IMR-90 (cell line): ENCODE data around the gene LGALS1. TPM values are rescaled to one million over a fixed set of nuclear protein-coding genes. Genes with fewer than 3 reads are reported as not detected.

ENCODE experiments used
- ATAC-seq: fragments of 200-7000 bp; cut with Tn5 transposase; 2 replicates; pipeline ENCODE4 v1.9.1; 2020; ENCODE audit warnings: low read depth, mild to moderate bottlenecking, moderate library complexity
- BruUV-seq: library from RNA; stranded (reverse); fragments of 400-500 nt; replicated peaks from 2 replicates; lab custom pipeline; 2021; lab: Mats Ljungman, UMichigan
- CTCF ChIA-PET: fragments of 300-600 bp; formaldehyde crosslinking; extraction: SDS; loops from one replicate; lab custom pipeline; 2021; ENCODE audit warnings: antibody characterized with exemption; lab: Yijun Ruan, JAX
- POLR2A ChIA-PET: fragments of 300-600 bp; sonication (Branson Sonifier 250); formaldehyde crosslinking; loops from one replicate; lab custom pipeline; 2022; ENCODE audit warnings: antibody characterized with exemption; ENCODE audit not compliant: unreplicated experiment; lab: Charles Lee
- DNase-seq: peaks from one replicate; pipeline ENCODE4 v3.0.0; 2013
- H2AFZ ChIP-seq: replicated peaks from 2 replicates; pipeline ENCODE3; 2013; ENCODE audit warnings: low read length, mild to moderate bottlenecking; ENCODE audit not compliant: poor library complexity
- H2AK5ac ChIP-seq: 2 replicates; pipeline ENCODE4 v1.6.1; 2013; ENCODE audit warnings: low read depth, low read length, inconsistent platforms
- H2AK9ac ChIP-seq: replicated peaks from 2 replicates; pipeline ENCODE3; 2013; ENCODE audit warnings: mild to moderate bottlenecking, low read depth, low read length, moderate library complexity; ENCODE audit not compliant: poor library complexity
- H2BK120ac ChIP-seq: 2 replicates; pipeline ENCODE4 v1.6.1; 2013; ENCODE audit warnings: low read depth, low read length, inconsistent platforms
- H2BK15ac ChIP-seq: 3 replicates; pipeline ENCODE4 v1.6.1; 2013; ENCODE audit warnings: low read depth, low read length, inconsistent platforms
- H2BK20ac ChIP-seq: 2 replicates; pipeline ENCODE4 v1.6.1; 2013; ENCODE audit warnings: low read depth, mild to moderate bottlenecking, inconsistent platforms, low read length, moderate library complexity
- H2BK5ac ChIP-seq: 2 replicates; pipeline ENCODE4 v1.6.1; 2013; ENCODE audit warnings: mild to moderate bottlenecking, low read depth, low read length, inconsistent platforms; ENCODE audit not compliant: poor library complexity, severe bottlenecking
- H3K14ac ChIP-seq: replicated peaks from 2 replicates; pipeline ENCODE4 v1.6.1; 2013; ENCODE audit warnings: low read depth, low read length, inconsistent platforms
- H3K18ac ChIP-seq: 2 replicates; pipeline ENCODE4 v1.6.1; 2013; ENCODE audit warnings: low read depth, low read length, control low read depth
- H3K23ac ChIP-seq: 2 replicates; pipeline ENCODE4 v1.6.1; 2013; ENCODE audit warnings: low read depth, low read length, inconsistent platforms
- H3K27ac ChIP-seq: 2 replicates; pipeline ENCODE4 v1.5.1; 2013; ENCODE audit warnings: mild to moderate bottlenecking, control low read depth, low read length; ENCODE audit not compliant: insufficient read depth
- H3K27me3 ChIP-seq: 2 replicates; pipeline ENCODE4 v1.6.1; 2013; ENCODE audit warnings: low read length; ENCODE audit not compliant: control insufficient read depth, insufficient read depth
- H3K36me3 ChIP-seq: 2 replicates; pipeline ENCODE4 v1.6.1; 2013; ENCODE audit warnings: low read length, mixed read lengths; ENCODE audit not compliant: control insufficient read depth, insufficient read depth
- H3K4ac ChIP-seq: 2 replicates; pipeline ENCODE4 v1.6.1; 2013; ENCODE audit warnings: low read depth, low read length, inconsistent platforms
- H3K4me1 ChIP-seq: 2 replicates; pipeline ENCODE4 v1.6.1; 2013; ENCODE audit warnings: low read length, mixed read lengths; ENCODE audit not compliant: control insufficient read depth, insufficient read depth
- H3K4me2 ChIP-seq: 2 replicates; pipeline ENCODE4 v1.6.1; 2013; ENCODE audit warnings: low read depth, mild to moderate bottlenecking, control low read depth, low read length, moderate library complexity
- H3K4me3 ChIP-seq: 2 replicates; pipeline ENCODE4 v1.5.1; 2013; ENCODE audit warnings: low read depth, mild to moderate bottlenecking, control low read depth, low read length, moderate library complexity; ENCODE audit not compliant: insufficient read depth
- H3K56ac ChIP-seq: 2 replicates; pipeline ENCODE4 v1.6.1; 2013; ENCODE audit warnings: low read length, inconsistent platforms; ENCODE audit not compliant: insufficient read depth; ENCODE audit errors: extremely low read depth
- H3K79me1 ChIP-seq, 2 experiments: 2 replicates each; pipeline ENCODE4 v1.6.1; 2013; ENCODE audit warnings: low read length in 2 of 2, inconsistent platforms in 1 of 2, low read depth in 1 of 2
- H3K9ac ChIP-seq: 2 replicates; pipeline ENCODE4 v1.6.1; 2013; ENCODE audit warnings: low read depth, low read length, control low read depth
- H3K9me1 ChIP-seq: 2 replicates; pipeline ENCODE4 v1.6.1; 2013; ENCODE audit warnings: low read length, inconsistent platforms; ENCODE audit not compliant: insufficient read depth
- H3K9me3 ChIP-seq: 2 replicates; pipeline ENCODE4 v1.6.1; 2013; ENCODE audit warnings: low read length; ENCODE audit not compliant: control insufficient read depth, insufficient read depth
- H4K20me1 ChIP-seq: 2 replicates; pipeline ENCODE4 v1.6.1; 2013; ENCODE audit warnings: low read length, inconsistent platforms; ENCODE audit not compliant: insufficient read depth
- H4K5ac ChIP-seq: 2 replicates; pipeline ENCODE4 v1.6.1; 2013; ENCODE audit warnings: mild to moderate bottlenecking, low read depth, low read length, control low read depth
- H4K8ac ChIP-seq, 2 experiments: 2 replicates each; pipeline ENCODE4 v1.6.1; 2013; ENCODE audit warnings: low read depth in 2 of 2, low read length in 2 of 2, control low read depth in 1 of 2, inconsistent platforms in 1 of 2
- H4K91ac ChIP-seq: 2 replicates; pipeline ENCODE4 v1.6.1; 2013; ENCODE audit warnings: low read depth, low read length, inconsistent platforms; ENCODE audit not compliant: insufficient read depth
- BHLHE40 ChIP-seq: fragments of 150-350 bp; IDR thresholded peaks from 2 replicates; pipeline ENCODE4 v1.6.1; 2016; ENCODE audit warnings: mild to moderate bottlenecking, low read depth, low read length
- CHD1 ChIP-seq: IDR thresholded peaks from 2 replicates; pipeline ENCODE4 v1.6.1; 2012; ENCODE audit warnings: low read depth, low read length, improper control_type of control experiment
- CTCF ChIP-seq: conservative IDR thresholded peaks from 2 replicates; pipeline ENCODE4 v1.5.1; 2012; ENCODE audit warnings: mild to moderate bottlenecking, low read depth, low read length, improper control_type of control experiment
- ELK1 ChIP-seq: fragments of 150-350 bp; IDR thresholded peaks from 2 replicates; pipeline ENCODE4 v1.6.1; 2016; ENCODE audit warnings: low read depth, mild to moderate bottlenecking, low read length, moderate library complexity, borderline replicate concordance
- FOS ChIP-seq: fragments of 150-350 bp; IDR thresholded peaks from 2 replicates; pipeline ENCODE4 v1.6.1; 2016; ENCODE audit warnings: low read depth, low read length
- MAFK ChIP-seq: IDR thresholded peaks from 2 replicates; pipeline ENCODE4 v1.6.1; 2012; ENCODE audit warnings: low read depth, low read length, improper control_type of control experiment
- MXI1 ChIP-seq: IDR thresholded peaks from 2 replicates; pipeline ENCODE4 v1.6.1; 2012; ENCODE audit warnings: low read depth, mild to moderate bottlenecking, low read length, moderate library complexity, borderline replicate concordance
- NFE2L2 ChIP-seq: fragments of 150-350 bp; IDR thresholded peaks from 2 replicates; pipeline ENCODE4 v1.6.1; 2016; ENCODE audit warnings: low read depth, mild to moderate bottlenecking, low read length
- POLR2A ChIP-seq: IDR thresholded peaks from 2 replicates; pipeline ENCODE4 v1.6.1; 2012; ENCODE audit warnings: mild to moderate bottlenecking, low read depth, low read length
- RAD21 ChIP-seq: IDR thresholded peaks from 2 replicates; pipeline ENCODE4 v1.6.1; 2012; ENCODE audit warnings: low read length, improper control_type of control experiment
- RCOR1 ChIP-seq: IDR thresholded peaks from 2 replicates; pipeline ENCODE4 v1.6.1; 2012; ENCODE audit warnings: mild to moderate bottlenecking, low read length, improper control_type of control experiment; ENCODE audit not compliant: insufficient replicate concordance
- RFX5 ChIP-seq: IDR thresholded peaks from 2 replicates; pipeline ENCODE4 v1.8.0; 2012; ENCODE audit warnings: low read depth, mild to moderate bottlenecking, low read length, moderate library complexity
- SMC3 ChIP-seq: fragments of 150-350 bp; IDR thresholded peaks from 2 replicates; pipeline ENCODE4 v1.6.1; 2016; ENCODE audit warnings: low read depth, mild to moderate bottlenecking, antibody characterized with exemption, low read length, moderate library complexity
- USF2 ChIP-seq: fragments of 150-350 bp; IDR thresholded peaks from 2 replicates; pipeline ENCODE4 v1.6.1; 2017; ENCODE audit warnings: mild to moderate bottlenecking, antibody characterized with exemption, low read length, low read depth
- WGBS, 2 experiments: methylation state at CpG; one replicate each; pipeline versions ENCODE4 v1.1.5 to v1.1.7; 2013; ENCODE audit warnings: missing lambda C conversion rate in 2 of 2; ENCODE audit not compliant: insufficient read length in 1 of 2; ENCODE audit errors: extremely low coverage in 2 of 2; 5-methylcytosine and 5-hydroxymethylcytosine counted together
- dilution Hi-C: fragments of 300-500 bp; cut with HindIII; formaldehyde crosslinking; loops from one replicate; pipeline ENCODE4 v1.14.3; 2018; ENCODE audit warnings: low sequenced_read_pairs; ENCODE audit not compliant: unreplicated experiment
- in situ Hi-C: fragments of 300-500 bp; cut with MboI; formaldehyde crosslinking; loops from 3 replicates; pipeline ENCODE4 v1.14.3; 2019; ENCODE audit warnings: low sequenced_read_pairs, inconsistent platforms, mixed read lengths
- intact Hi-C: fragments of 100-400 bp; cut with micrococcal nuclease; formaldehyde crosslinking; loops from 2 replicates; pipeline ENCODE4 v1.10.0; 2022
- polyA plus RNA-seq, 3 experiments: library from polyadenylated mRNA; depleted of rRNA; stranded (reverse); fragments of >200 nt; gene quantifications; 2 replicates each; pipeline ENCODE4 v1.2.3, GENCODE V29; 2012; ENCODE audit warnings: low replicate concordance in 1 of 3
- total RNA-seq: library from RNA; depleted of rRNA; stranded (reverse); fragments of >200 nt; gene quantifications from 2 replicates; pipeline ENCODE4 v1.2.3, GENCODE V29; 2012

Gene LGALS1
- total and polyA plus RNA-seq, 2 of the 4 experiments (the other 2 are of a cell fraction), result 11,896 to 15,383 TPM

GRCh38 chr22:37655252-37655563 lies 20.2 kb upstream of the LGALS1 start:
- no peak overlapping the region for H3K4me2 ChIP-seq
- intact Hi-C loops, result no loop called here
- BruUV-seq, result no TSS peak
- H2BK20ac ChIP-seq, result no peak overlapping the region
- no peak overlapping the region for H3K56ac ChIP-seq
- H3K14ac ChIP-seq, result no peak overlapping the region
- H2BK5ac ChIP-seq, result no peak overlapping the region
- no peak overlapping the region for H3K9ac ChIP-seq
- no peak overlapping the region for H3K4me3 ChIP-seq
- H3K27me3 ChIP-seq, result no peaks in the 10 kb centered on the region
- no peak overlapping the region for H2AFZ ChIP-seq
- H2AK5ac ChIP-seq, result no peak overlapping the region
- in situ Hi-C loops, result no loop called here
- dilution Hi-C loops, result no loop called here
- DNase-seq (no peak), ATAC-seq (no peak)
- peaks cover 4% of the 10 kb centered on the region for H3K9me1 ChIP-seq
- H4K91ac ChIP-seq, result no peak overlapping the region
- peaks cover 11% of the 10 kb centered on the region for H4K20me1 ChIP-seq
- H4K5ac ChIP-seq, result no peak overlapping the region
- H3K23ac ChIP-seq, result no peak overlapping the region
- no peak overlapping the region for H2AK9ac ChIP-seq
- ChIA-PET CTCF (no interaction called here), POLR2A (no interaction called here)
- WGBS, 2 experiments, result no CpG with 5 or more reads among the region's 17 CpGs
- H3K18ac ChIP-seq, result no peak overlapping the region
- no peak overlapping the region for H3K4ac ChIP-seq
- peaks cover 10 to 12% of the 10 kb centered on the region in 2 experiments; a peak in 3 of 4 replicates for H3K79me1 ChIP-seq
- peaks cover 30% of the 10 kb centered on the region for H3K36me3 ChIP-seq
- H3K27ac ChIP-seq, result no peak overlapping the region
- H3K9me3 ChIP-seq, result no peaks in the 10 kb centered on the region
- H4K8ac ChIP-seq, result no peak overlapping the region
- TF ChIP-seq RFX5 (no peak), RAD21 (no peak), RCOR1 (no peak), SMC3 (no peak), CTCF (no peak), POLR2A (no peak), ELK1 (no peak), MAFK (no peak), NFE2L2 (no peak), FOS (no peak), BHLHE40 (no peak), MXI1 (no peak), CHD1 (no peak), USF2 (no peak)
- H2BK15ac ChIP-seq, result no peak overlapping the region
- H2BK120ac ChIP-seq, result no peak overlapping the region
- H3K4me1 ChIP-seq, result peaks cover 7% of the 10 kb centered on the region
